Measurements from ENCODE around the gene LLGL1. TPM values are rescaled to one million over a fixed set of nuclear protein-coding genes. Genes with fewer than 3 reads are reported as not detected.

The LLGL1 gene
- total RNA-seq, 1 donor from 2014 or later: 8.8 TPM

- intact Hi-C loops (cut with micrococcal nuclease): no loop called here
- Histone ChIP-seq H3K27me3 (ENCODE audit: low read depth) (no peaks in the 10 kb centered on the region), H3K27ac (replicated peaks) (no peak overlapping the region), H3K4me3 (no peak overlapping the region), H3K36me3 (peaks cover 20% of the 10 kb centered on the region), H3K9me3 (replicated peaks) (no peaks in the 10 kb centered on the region), H3K4me1 (peaks cover 11% of the 10 kb centered on the region)
- TF ChIP-seq, protein P1, sequence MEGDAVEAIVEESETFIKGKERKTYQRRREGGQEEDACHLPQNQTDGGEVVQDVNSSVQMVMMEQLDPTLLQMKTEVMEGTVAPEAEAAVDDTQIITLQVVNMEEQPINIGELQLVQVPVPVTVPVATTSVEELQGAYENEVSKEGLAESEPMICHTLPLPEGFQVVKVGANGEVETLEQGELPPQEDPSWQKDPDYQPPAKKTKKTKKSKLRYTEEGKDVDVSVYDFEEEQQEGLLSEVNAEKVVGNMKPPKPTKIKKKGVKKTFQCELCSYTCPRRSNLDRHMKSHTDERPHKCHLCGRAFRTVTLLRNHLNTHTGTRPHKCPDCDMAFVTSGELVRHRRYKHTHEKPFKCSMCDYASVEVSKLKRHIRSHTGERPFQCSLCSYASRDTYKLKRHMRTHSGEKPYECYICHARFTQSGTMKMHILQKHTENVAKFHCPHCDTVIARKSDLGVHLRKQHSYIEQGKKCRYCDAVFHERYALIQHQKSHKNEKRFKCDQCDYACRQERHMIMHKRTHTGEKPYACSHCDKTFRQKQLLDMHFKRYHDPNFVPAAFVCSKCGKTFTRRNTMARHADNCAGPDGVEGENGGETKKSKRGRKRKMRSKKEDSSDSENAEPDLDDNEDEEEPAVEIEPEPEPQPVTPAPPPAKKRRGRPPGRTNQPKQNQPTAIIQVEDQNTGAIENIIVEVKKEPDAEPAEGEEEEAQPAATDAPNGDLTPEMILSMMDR (IDR thresholded peaks at IDR 0.05; ENCODE audit: borderline replicate concordance): no peak
- no peak for DNase-seq
Measured at GRCh38 chr17:18230288-18231141, 5.1 kb downstream of the LLGL1 start.

DNA sequence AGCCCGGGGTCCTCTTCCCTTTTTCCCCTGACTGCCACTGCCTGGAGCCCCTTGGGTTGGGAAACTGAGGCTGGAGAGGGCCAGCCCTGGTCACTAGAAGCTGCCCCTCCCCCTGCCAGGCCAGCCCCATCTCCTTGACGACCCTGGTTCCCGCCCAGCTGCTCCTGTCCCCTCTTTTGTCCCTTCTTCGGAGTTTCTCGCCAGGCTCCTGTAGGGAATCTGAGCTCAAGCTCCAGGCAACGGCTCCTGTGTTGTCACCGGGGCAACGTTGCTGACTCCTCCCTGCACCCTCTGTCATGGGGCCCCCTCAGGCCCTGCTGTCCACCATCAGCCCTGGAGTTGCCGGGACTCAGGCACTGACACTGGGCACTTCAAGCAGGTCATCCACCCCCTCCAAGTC is 5.7 kb downstream of the LLGL1 start:
- Histone ChIP-seq H3K4me1 (peaks cover 8% of the 10 kb centered on the region), H3K36me3 (peaks cover 27% of the 10 kb centered on the region), H3K27ac (replicated peaks) (no peak overlapping the region), H3K4me3 (no peak overlapping the region), H3K9me3 (replicated peaks) (no peaks in the 10 kb centered on the region), H3K27me3 (ENCODE audit: low read depth) (no peaks in the 10 kb centered on the region)
- no peak for DNase-seq
- intact Hi-C loops (cut with micrococcal nuclease): no loop called here
- TF ChIP-seq, protein P1 (IDR thresholded peaks at IDR 0.05; ENCODE audit: borderline replicate concordance): no peak

DNA sequence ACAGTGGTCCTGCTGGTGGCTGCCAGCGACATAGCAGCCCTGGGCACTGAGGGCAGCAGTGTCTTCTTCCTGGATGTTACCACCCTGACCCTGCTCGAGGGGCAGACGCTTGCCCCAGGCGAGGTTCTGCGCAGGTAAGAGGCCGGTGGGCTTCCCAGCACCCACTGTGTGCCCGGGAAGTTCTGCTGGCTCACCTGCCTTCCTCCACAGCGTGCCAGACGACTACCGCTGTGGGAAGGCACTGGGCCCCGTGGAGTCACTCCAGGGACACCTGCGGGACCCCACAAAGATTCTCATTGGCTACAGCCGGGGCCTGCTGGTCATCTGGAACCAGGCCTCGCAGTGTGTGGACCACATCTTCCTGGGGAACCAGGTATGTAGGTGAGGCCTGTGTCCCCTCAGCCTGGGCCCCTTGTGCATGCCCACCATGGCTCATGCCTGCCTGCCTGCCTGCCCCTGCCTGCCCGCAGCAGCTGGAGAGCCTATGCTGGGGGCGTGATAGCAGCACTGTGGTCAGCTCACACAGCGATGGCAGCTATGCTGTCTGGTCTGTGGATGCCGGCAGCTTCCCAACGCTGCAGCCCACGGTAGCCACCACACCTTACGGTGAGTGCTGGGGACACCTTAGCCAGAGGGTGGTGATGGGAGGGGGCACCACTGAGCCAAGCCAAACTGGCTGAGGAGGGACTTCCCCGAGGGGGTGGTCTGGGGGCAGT is 8.5 kb downstream of the LLGL1 start:
- intact Hi-C loops (cut with micrococcal nuclease): no loop called here
- H3K4me1 ChIP-seq: peaks cover under 1% of the 10 kb centered on the region
- DNase-seq: no peak

GRCh38 chr17:18234853-18235380 is 9.5 kb downstream of the LLGL1 start:
- Histone ChIP-seq H3K4me3 (no peak overlapping the region), H3K4me1 (peaks cover 9% of the 10 kb centered on the region), H3K9me3 (replicated peaks) (no peaks in the 10 kb centered on the region), H3K27ac (replicated peaks) (no peak overlapping the region), H3K27me3 (ENCODE audit: low read depth) (no peaks in the 10 kb centered on the region), H3K36me3 (peaks cover 50% of the 10 kb centered on the region)
- no peak for DNase-seq
- intact Hi-C loops (cut with micrococcal nuclease): no loop called here
- TF ChIP-seq, protein P1 (IDR thresholded peaks at IDR 0.05; ENCODE audit: borderline replicate concordance): no peak

More for the DNA sequence above, 8.5 kb downstream of the LLGL1 start:
- H3K36me3 ChIP-seq: peaks cover 49% of the 10 kb centered on the region
- TF ChIP-seq, protein P1 (IDR thresholded peaks at IDR 0.05; ENCODE audit: borderline replicate concordance): no peak
- H3K27me3 ChIP-seq (ENCODE audit: low read depth): no peaks in the 10 kb centered on the region
- no peaks in the 10 kb centered on the region for H3K9me3 ChIP-seq (replicated peaks)
- no peak overlapping the region for H3K4me3 ChIP-seq
- H3K27ac ChIP-seq (replicated peaks): no peak overlapping the region

DNA sequence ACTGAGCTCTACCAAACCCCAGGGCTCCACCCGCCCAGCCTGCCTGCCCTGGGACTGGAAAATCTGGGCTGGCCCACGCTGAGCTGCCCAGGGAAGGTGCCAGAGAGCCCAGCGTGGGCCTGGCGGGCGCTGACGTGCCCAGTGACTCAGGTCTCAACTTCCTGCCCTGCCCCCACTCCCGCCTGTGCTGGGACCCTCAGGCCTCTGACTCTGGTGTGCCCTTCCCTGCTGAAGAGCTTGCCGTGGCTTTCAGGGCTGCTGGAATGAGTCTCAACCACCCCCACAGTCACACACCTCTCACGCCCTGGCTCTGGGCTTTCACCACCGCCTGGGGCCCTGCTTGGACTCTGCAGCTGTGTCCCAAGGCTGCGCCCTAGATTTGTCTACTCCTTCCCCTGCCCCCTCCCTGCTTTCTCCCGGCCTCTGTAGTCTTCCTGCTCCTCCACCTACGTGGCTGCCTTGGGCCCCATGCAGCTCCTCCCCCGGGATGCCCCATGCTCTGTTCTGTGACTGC is 10.4 kb downstream of the LLGL1 start:
- no peak overlapping the region for H3K4me3 ChIP-seq
- intact Hi-C loops (cut with micrococcal nuclease): no loop called here
- H3K27ac ChIP-seq (replicated peaks): no peak overlapping the region
- no peaks in the 10 kb centered on the region for H3K27me3 ChIP-seq (ENCODE audit: low read depth)
- H3K4me1 ChIP-seq: peaks cover 9% of the 10 kb centered on the region
- no peaks in the 10 kb centered on the region for H3K9me3 ChIP-seq (replicated peaks)
- peaks cover 50% of the 10 kb centered on the region for H3K36me3 ChIP-seq
- TF ChIP-seq, protein P1 (IDR thresholded peaks at IDR 0.05; ENCODE audit: borderline replicate concordance): no peak
- no peak for DNase-seq

All from left ventricle myocardium inferior (tissue), 1 donor.